OCI-LY1 (cell line): ENCODE measurements around the gene CBFA2T3.

ENCODE experiments used
- H2AFZ ChIP-seq: fragments of 200-600 bp; sonication (generic), shearing (Covaris generic); 2 replicates; pipeline ENCODE4 v1.6.0; 2014; ENCODE audit warnings: antibody characterized with exemption, mild to moderate bottlenecking, low read length
- H3F3A ChIP-seq: fragments of 200-600 bp; sonication (generic), shearing (Covaris generic); 2 replicates; pipeline ENCODE4 v1.6.0; 2014; ENCODE audit warnings: mild to moderate bottlenecking, antibody characterized with exemption, low read length, moderate library complexity; ENCODE audit not compliant: insufficient read depth
- H3K27ac ChIP-seq: fragments of 200-600 bp; sonication (generic); 2 replicates; pipeline ENCODE4 v1.5.1; 2014; ENCODE audit warnings: low read length, mixed run types, mild to moderate bottlenecking, low read depth; ENCODE audit not compliant: poor library complexity, severe bottlenecking
- H3K27me3 ChIP-seq: fragments of 200-600 bp; sonication (generic); 2 replicates; pipeline ENCODE4 v1.6.0; 2014; ENCODE audit warnings: antibody characterized with exemption, mild to moderate bottlenecking, low read length, moderate library complexity; ENCODE audit not compliant: insufficient read depth
- H3K36me3 ChIP-seq: fragments of 200-600 bp; sonication (generic); 2 replicates; pipeline ENCODE4 v1.6.1; 2014; ENCODE audit warnings: mild to moderate bottlenecking, antibody characterized with exemption, low read length, moderate library complexity, mixed read lengths; ENCODE audit not compliant: insufficient read depth
- H3K4me1 ChIP-seq: fragments of 200-600 bp; sonication (generic); 2 replicates; pipeline ENCODE4 v1.5.1; 2014; ENCODE audit warnings: mild to moderate bottlenecking, low read length, moderate library complexity; ENCODE audit not compliant: insufficient read depth, severe bottlenecking
- H3K4me2 ChIP-seq: fragments of 200-600 bp; sonication (generic), shearing (Covaris generic); 2 replicates; pipeline ENCODE4 v1.6.1; 2014; ENCODE audit warnings: low read length
- H3K4me3 ChIP-seq: fragments of 200-600 bp; sonication (generic); 2 replicates; pipeline ENCODE4 v1.5.1; 2014; ENCODE audit warnings: low read length, low read depth, mild to moderate bottlenecking, mixed read lengths; ENCODE audit not compliant: poor library complexity, severe bottlenecking
- H3K79me2 ChIP-seq: fragments of 200-600 bp; shearing (Covaris generic); 2 replicates; pipeline ENCODE4 v1.6.1; 2016; ENCODE audit warnings: mixed run types, low read length, mixed read lengths; ENCODE audit not compliant: insufficient read depth
- H3K9ac ChIP-seq: fragments of 200-600 bp; sonication (generic), shearing (Covaris generic); 2 replicates; pipeline ENCODE4 v1.6.1; 2014; ENCODE audit warnings: mild to moderate bottlenecking, low read length, mixed read lengths
- H3K9me2 ChIP-seq: fragments of 200-600 bp; sonication (generic), shearing (Covaris generic); 2 replicates; pipeline ENCODE4 v1.6.1; 2014; ENCODE audit warnings: low read depth, mild to moderate bottlenecking, low read length, mixed read lengths
- H3K9me3 ChIP-seq: fragments of 200-600 bp; shearing (Covaris generic); 2 replicates; pipeline ENCODE4 v1.6.1; 2014; ENCODE audit warnings: low read length, mixed read lengths
- H4K20me1 ChIP-seq: fragments of 200-600 bp; sonication (generic), shearing (Covaris generic); 2 replicates; pipeline ENCODE4 v1.6.0; 2016; ENCODE audit warnings: mild to moderate bottlenecking, low read length; ENCODE audit not compliant: insufficient read depth
- CTCF ChIP-seq: fragments of 200-600 bp; sonication (generic), shearing (Covaris generic); IDR thresholded peaks from 2 replicates; pipeline ENCODE4 v1.5.1; 2017; ENCODE audit warnings: mild to moderate bottlenecking, antibody characterized with exemption, low read length, moderate library complexity, mixed read lengths
- EZH2 ChIP-seq: fragments of 200-600 bp; sonication (generic), shearing (Covaris generic); IDR thresholded peaks from 2 replicates; pipeline ENCODE4 v1.8.0; 2017; ENCODE audit warnings: borderline replicate concordance, mixed run types, mild to moderate bottlenecking, antibody characterized with exemption, low read length, moderate library complexity, mixed read lengths

CBFA2T3 gene

GRCh38 chr16:88917915-88918627 is 58.9 kb downstream of the CBFA2T3 start:
- Histone ChIP-seq H3K4me1 (peaks cover 14% of the 10 kb centered on the region), H3K9ac (no peak overlapping the region)
- TF ChIP-seq CTCF = no peak

GRCh38 chr16:88917146-88917914 is 59.7 kb downstream of the CBFA2T3 start:
- Histone ChIP-seq H3K9ac (no peak overlapping the region), H3K4me1 (peaks cover 14% of the 10 kb centered on the region), H3K36me3 (peaks cover 27% of the 10 kb centered on the region), H2AFZ (no peak overlapping the region), H3K79me2 (no peaks in the 10 kb centered on the region), H3F3A (no peaks in the 10 kb centered on the region), H3K4me3 (no peak overlapping the region), H3K27me3 (no peaks in the 10 kb centered on the region), H3K9me3 (no peaks in the 10 kb centered on the region), H3K4me2 (no peak overlapping the region), H3K27ac (no peak overlapping the region), H3K9me2 (no peaks in the 10 kb centered on the region), H4K20me1 (no peaks in the 10 kb centered on the region)
- TF ChIP-seq EZH2 (no peak), CTCF (no peak)

More at GRCh38 chr16:88917915-88918627, 58.9 kb downstream of the CBFA2T3 start:
- Histone ChIP-seq H3K9me3 (no peaks in the 10 kb centered on the region), H4K20me1 (no peaks in the 10 kb centered on the region), H3F3A (no peaks in the 10 kb centered on the region), H3K9me2 (no peaks in the 10 kb centered on the region), H3K36me3 (peaks cover 26% of the 10 kb centered on the region), H3K4me2 (no peak overlapping the region), H3K79me2 (no peaks in the 10 kb centered on the region), H3K4me3 (no peak overlapping the region), H2AFZ (no peak overlapping the region), H3K27me3 (no peaks in the 10 kb centered on the region), H3K27ac (no peak overlapping the region)

GRCh38 chr16:88915639-88916327 is 61.2 kb downstream of the CBFA2T3 start:
- Histone ChIP-seq H3K27me3 (no peaks in the 10 kb centered on the region), H3K9me2 (no peaks in the 10 kb centered on the region), H2AFZ (no peak overlapping the region), H3K79me2 (no peaks in the 10 kb centered on the region), H3K27ac (no peak overlapping the region), H3F3A (no peaks in the 10 kb centered on the region), H3K4me1 (peaks cover 9% of the 10 kb centered on the region), H3K36me3 (peaks cover 27% of the 10 kb centered on the region), H3K9ac (no peak overlapping the region), H3K9me3 (no peaks in the 10 kb centered on the region), H4K20me1 (no peaks in the 10 kb centered on the region), H3K4me3 (no peak overlapping the region), H3K4me2 (no peak overlapping the region)
- TF ChIP-seq EZH2 = no peak
- no peak for TF ChIP-seq CTCF
